ENCODE results near the gene CFAP100.

The CFAP100 gene

GRCh38 chr3:126389794-126390146 lies 4.9 kb upstream of the CFAP100 start:
- DNase-seq (ENCODE audit: low read depth) = no peak
- no peak overlapping the region for H3K4me3 ChIP-seq (ENCODE audit: control insufficient read depth, low read depth, low read length)
- no peak for TF ChIP-seq CTCF (conservative IDR thresholded peaks at IDR 0.05; ENCODE audit: control insufficient read depth, insufficient read depth, low read depth, low read length)

- no peak for TF ChIP-seq CTCF (conservative IDR thresholded peaks at IDR 0.05; ENCODE audit: control insufficient read depth, insufficient read depth, low read depth, low read length)
- no peak overlapping the region for H3K4me3 ChIP-seq (ENCODE audit: control insufficient read depth, low read depth, low read length)
- DNase-seq (ENCODE audit: low read depth) = no peak
Measured at GRCh38 chr3:126390201-126390600, 4.5 kb upstream of the CFAP100 start.

- no peak for TF ChIP-seq CTCF (conservative IDR thresholded peaks at IDR 0.05; ENCODE audit: control insufficient read depth, insufficient read depth, low read depth, low read length)
- DNase-seq (ENCODE audit: low read depth) = no peak
- H3K4me3 ChIP-seq (ENCODE audit: control insufficient read depth, low read depth, low read length) = no peak overlapping the region
Measured at GRCh38 chr3:126390751-126391150, 4.0 kb upstream of the CFAP100 start.

GRCh38 chr3:126391631-126392030 lies 3.1 kb upstream of the CFAP100 start:
- H3K4me3 ChIP-seq (ENCODE audit: control insufficient read depth, low read depth, low read length) = no peak overlapping the region
- TF ChIP-seq CTCF (conservative IDR thresholded peaks at IDR 0.05; ENCODE audit: control insufficient read depth, insufficient read depth, low read depth, low read length) = no peak
- DNase-seq (ENCODE audit: low read depth) = no peak

GRCh38 chr3:126392246-126392645 lies 2.5 kb upstream of the CFAP100 start:
- no peak for TF ChIP-seq CTCF (conservative IDR thresholded peaks at IDR 0.05; ENCODE audit: control insufficient read depth, insufficient read depth, low read depth, low read length)
- DNase-seq (ENCODE audit: low read depth) = no peak
- H3K4me3 ChIP-seq (ENCODE audit: control insufficient read depth, low read depth, low read length) = no peak overlapping the region

- TF ChIP-seq CTCF (conservative IDR thresholded peaks at IDR 0.05; ENCODE audit: control insufficient read depth, insufficient read depth, low read depth, low read length) = no peak
- no peak for DNase-seq (ENCODE audit: low read depth)
- no peak overlapping the region for H3K4me3 ChIP-seq (ENCODE audit: control insufficient read depth, low read depth, low read length)
Measured at GRCh38 chr3:126393563-126393962, 1.1 kb upstream of the CFAP100 start.

- no peak for DNase-seq (ENCODE audit: low read depth)
- no peak overlapping the region for H3K4me3 ChIP-seq (ENCODE audit: control insufficient read depth, low read depth, low read length)
- TF ChIP-seq CTCF (conservative IDR thresholded peaks at IDR 0.05; ENCODE audit: control insufficient read depth, insufficient read depth, low read depth, low read length) = no peak
Measured at GRCh38 chr3:126394977-126395321, 240 bp downstream of the CFAP100 start.

Data from fibroblast of mammary gland (primary cell).